OCI-LY7 (cell line): Measurements from ENCODE around the gene MAGI1. TPM values are rescaled to one million over a fixed set of nuclear protein-coding genes. Genes with fewer than 3 reads are reported as not detected.

ENCODE experiments used
- BruUV-seq: library from RNA; stranded (reverse); fragments of 400-500 nt; replicated peaks from 2 replicates; lab custom pipeline; 2021; lab: Mats Ljungman, UMichigan
- CTCF ChIA-PET: fragments of 300-600 bp; sonication (Branson Sonifier 250); formaldehyde crosslinking; loops from one replicate; lab custom pipeline; 2022; ENCODE audit warnings: antibody characterized with exemption; ENCODE audit not compliant: unreplicated experiment; lab: Charles Lee
- POLR2A ChIA-PET: fragments of 300-600 bp; sonication (Branson Sonifier 250); formaldehyde crosslinking; loops from one replicate; lab custom pipeline; 2022; ENCODE audit warnings: antibody characterized with exemption; lab: Charles Lee
- DNase-seq: peaks from one replicate; pipeline ENCODE4 v3.0.0-alpha.2; 2015; ENCODE audit warnings: low spot score
- H2AFZ ChIP-seq: fragments of 200-600 bp; sonication (generic), shearing (Covaris generic); 2 replicates; pipeline ENCODE4 v1.6.1; 2014; ENCODE audit warnings: mild to moderate bottlenecking, antibody characterized with exemption, low read length, moderate library complexity
- H3K27ac ChIP-seq: fragments of 200-600 bp; sonication (generic); 2 replicates; pipeline ENCODE4 v1.5.1; 2014; ENCODE audit warnings: mixed run types, low read depth, mild to moderate bottlenecking, moderate library complexity, low read length, inconsistent platforms; ENCODE audit not compliant: poor library complexity, severe bottlenecking
- H3K36me3 ChIP-seq: fragments of 200-600 bp; sonication (generic); 2 replicates; pipeline ENCODE4 v1.6.1; 2014; ENCODE audit warnings: mild to moderate bottlenecking, antibody characterized with exemption, low read length, moderate library complexity, mixed read lengths; ENCODE audit not compliant: insufficient read depth
- H3K4me1 ChIP-seq: fragments of 200-600 bp; sonication (generic); 2 replicates; pipeline ENCODE4 v1.5.1; 2014; ENCODE audit warnings: mild to moderate bottlenecking, low read length; ENCODE audit not compliant: insufficient read depth, poor library complexity, severe bottlenecking
- H3K4me2 ChIP-seq: fragments of 200-600 bp; sonication (generic); 2 replicates; pipeline ENCODE4 v1.6.1; 2014; ENCODE audit warnings: mild to moderate bottlenecking, low read length
- H3K4me3 ChIP-seq: fragments of 200-600 bp; sonication (generic); 2 replicates; pipeline ENCODE4 v1.5.1; 2014; ENCODE audit warnings: mild to moderate bottlenecking, low read depth, low read length; ENCODE audit not compliant: poor library complexity, severe bottlenecking
- H3K79me2 ChIP-seq: fragments of 200-600 bp; sonication (generic); 2 replicates; pipeline ENCODE4 v1.6.1; 2016; ENCODE audit warnings: low read depth, mild to moderate bottlenecking, low read length, moderate library complexity, mixed read lengths; ENCODE audit not compliant: insufficient read depth
- H3K9me2 ChIP-seq: fragments of 200-600 bp; sonication (generic); 2 replicates; pipeline ENCODE4 v1.6.1; 2016; ENCODE audit warnings: mild to moderate bottlenecking, low read length, mixed read lengths; ENCODE audit not compliant: insufficient read depth
- H3K9me3 ChIP-seq: fragments of 200-600 bp; sonication (generic); 2 replicates; pipeline ENCODE4 v1.6.1; 2014; ENCODE audit warnings: mild to moderate bottlenecking, mixed run types, low read length, mixed read lengths
- H4K20me1 ChIP-seq: fragments of 200-600 bp; sonication (generic); 2 replicates; pipeline ENCODE4 v1.6.1; 2014; ENCODE audit warnings: mild to moderate bottlenecking, antibody characterized with exemption, low read length, moderate library complexity, mixed read lengths; ENCODE audit not compliant: insufficient read depth
- EZH2phosphoT487 ChIP-seq: fragments of 200-600 bp; sonication (generic); IDR thresholded peaks from 2 replicates; pipeline ENCODE4 v1.6.1; 2018; ENCODE audit warnings: low read depth, borderline replicate concordance, mild to moderate bottlenecking, mixed run types, antibody characterized with exemption, low read length, moderate library complexity, mixed read lengths
- intact Hi-C: fragments of 100-400 bp; cut with micrococcal nuclease; formaldehyde crosslinking; loops from one replicate; pipeline ENCODE4 v1.10.0; 2022; ENCODE audit not compliant: unreplicated experiment
- total RNA-seq, 2 experiments: library from RNA; depleted of rRNA in 1 of 2; stranded (reverse); fragments of >200 nt in 1 of 2; shearing (Covaris generic) in 1 of 2; gene quantifications; 2 replicates each; pipeline ENCODE4 v1.2.3, GENCODE V29; 2014 to 2022
- TF ChIP-seq, protein P1 (sequence below): fragments of 200-600 bp; sonication (generic); conservative IDR thresholded peaks from 2 replicates; pipeline ENCODE4 v1.5.1; 2014; ENCODE audit warnings: mild to moderate bottlenecking, antibody characterized with exemption, low read length, moderate library complexity, mixed read lengths

MAGI1 gene
- total RNA-seq, 2 experiments from 2014 or later: 0.63 to 2.5 TPM

DNA sequence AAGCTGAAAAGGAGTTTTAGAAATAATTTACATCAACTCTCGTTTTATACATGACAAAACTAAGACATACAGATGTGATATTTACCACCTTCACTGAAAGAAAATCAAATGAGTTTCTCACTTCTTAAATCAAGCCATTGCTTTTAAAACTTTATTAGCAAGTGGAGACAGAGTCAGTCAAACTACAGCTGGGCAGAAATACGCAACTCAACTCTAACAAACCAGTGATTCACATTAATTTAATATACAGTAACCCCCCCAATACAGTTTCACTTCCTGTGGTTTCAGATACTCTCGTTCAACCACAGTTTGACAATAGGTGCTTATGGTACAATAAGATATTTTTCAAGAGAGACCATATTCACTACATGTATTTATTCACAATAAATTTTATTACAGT lies 477.1 kb downstream of the MAGI1 start:
- DNase-seq: no peak
- Histone ChIP-seq H3K4me2 (no peak overlapping the region), H3K9me2 (no peaks in the 10 kb centered on the region), H4K20me1 (no peaks in the 10 kb centered on the region), H2AFZ (no peak overlapping the region), H3K79me2 (no peaks in the 10 kb centered on the region), H3K36me3 (no peaks in the 10 kb centered on the region), H3K4me3 (no peak overlapping the region), H3K27ac (no peak overlapping the region), H3K9me3 (no peaks in the 10 kb centered on the region), H3K4me1 (no peaks in the 10 kb centered on the region)
- no peak for TF ChIP-seq EZH2phosphoT487
- TF ChIP-seq, protein P1, sequence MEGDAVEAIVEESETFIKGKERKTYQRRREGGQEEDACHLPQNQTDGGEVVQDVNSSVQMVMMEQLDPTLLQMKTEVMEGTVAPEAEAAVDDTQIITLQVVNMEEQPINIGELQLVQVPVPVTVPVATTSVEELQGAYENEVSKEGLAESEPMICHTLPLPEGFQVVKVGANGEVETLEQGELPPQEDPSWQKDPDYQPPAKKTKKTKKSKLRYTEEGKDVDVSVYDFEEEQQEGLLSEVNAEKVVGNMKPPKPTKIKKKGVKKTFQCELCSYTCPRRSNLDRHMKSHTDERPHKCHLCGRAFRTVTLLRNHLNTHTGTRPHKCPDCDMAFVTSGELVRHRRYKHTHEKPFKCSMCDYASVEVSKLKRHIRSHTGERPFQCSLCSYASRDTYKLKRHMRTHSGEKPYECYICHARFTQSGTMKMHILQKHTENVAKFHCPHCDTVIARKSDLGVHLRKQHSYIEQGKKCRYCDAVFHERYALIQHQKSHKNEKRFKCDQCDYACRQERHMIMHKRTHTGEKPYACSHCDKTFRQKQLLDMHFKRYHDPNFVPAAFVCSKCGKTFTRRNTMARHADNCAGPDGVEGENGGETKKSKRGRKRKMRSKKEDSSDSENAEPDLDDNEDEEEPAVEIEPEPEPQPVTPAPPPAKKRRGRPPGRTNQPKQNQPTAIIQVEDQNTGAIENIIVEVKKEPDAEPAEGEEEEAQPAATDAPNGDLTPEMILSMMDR: no peak
- POLR2A ChIA-PET: interaction anchor here (0.9 kb wide), 1 partner anchor 70 kb away, joined by 3 read pairs; no protein-coding TSS in a partner anchor
- no TSS peak for BruUV-seq
- CTCF ChIA-PET: no interaction called here
- intact Hi-C loops: no loop called here

DNA sequence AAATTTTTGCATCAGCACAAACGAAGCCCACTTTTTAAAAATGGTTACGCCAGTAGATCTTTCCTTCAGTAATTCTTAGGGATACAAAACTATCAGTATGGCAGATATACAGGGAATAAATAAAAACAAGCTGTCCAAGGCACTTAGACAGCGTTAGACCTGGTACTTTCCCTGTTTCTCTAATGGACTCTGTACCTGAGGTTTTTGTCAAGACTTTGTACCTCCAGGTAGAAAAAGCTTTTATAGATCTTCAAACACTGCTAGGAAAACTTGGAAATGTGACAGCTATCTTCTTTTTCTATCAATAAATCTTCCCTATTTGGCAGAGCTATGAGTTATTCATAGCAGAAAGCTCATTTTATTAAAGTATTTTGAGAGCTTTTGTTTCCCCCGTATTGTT lies 477.8 kb downstream of the MAGI1 start:
- no peaks in the 10 kb centered on the region for H3K9me2 ChIP-seq
- H3K36me3 ChIP-seq: no peaks in the 10 kb centered on the region
- H2AFZ ChIP-seq: no peak overlapping the region
- no peaks in the 10 kb centered on the region for H4K20me1 ChIP-seq
- no peak overlapping the region for H3K4me2 ChIP-seq
- no peaks in the 10 kb centered on the region for H3K4me1 ChIP-seq
- no peak for DNase-seq
- CTCF ChIA-PET: no interaction called here
- no peaks in the 10 kb centered on the region for H3K9me3 ChIP-seq
- intact Hi-C loops: no loop called here
- no peak overlapping the region for H3K4me3 ChIP-seq
- POLR2A ChIA-PET: interaction anchor here (0.9 kb wide), 1 partner anchor 69 kb away, joined by 3 read pairs; no protein-coding TSS in a partner anchor
- H3K79me2 ChIP-seq: no peaks in the 10 kb centered on the region
- BruUV-seq: no TSS peak
- no peak for TF ChIP-seq EZH2phosphoT487
- TF ChIP-seq, protein P1: no peak
- no peak overlapping the region for H3K27ac ChIP-seq

DNA sequence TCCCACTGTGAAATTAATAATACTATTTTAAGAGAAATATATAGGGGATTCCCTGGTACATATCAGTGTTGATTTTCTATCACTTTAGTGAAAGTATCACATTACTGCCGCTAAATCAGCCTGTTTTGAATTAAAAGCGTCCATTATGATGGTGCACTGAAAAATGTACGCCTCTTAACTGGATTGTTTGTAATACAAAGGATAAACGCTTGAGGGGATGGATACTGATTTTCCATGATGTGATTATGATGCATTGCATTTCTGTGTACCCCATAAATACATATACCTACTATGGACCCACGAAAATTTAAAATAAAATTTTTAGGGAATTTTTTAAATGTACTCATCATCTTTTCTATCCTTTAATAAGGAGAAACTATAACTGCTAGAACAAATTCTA lies 478.6 kb downstream of the MAGI1 start:
- no peaks in the 10 kb centered on the region for H3K79me2 ChIP-seq
- CTCF ChIA-PET: no interaction called here
- no peak overlapping the region for H2AFZ ChIP-seq
- no peaks in the 10 kb centered on the region for H4K20me1 ChIP-seq
- TF ChIP-seq EZH2phosphoT487: no peak
- TF ChIP-seq, protein P1: no peak
- no peaks in the 10 kb centered on the region for H3K4me1 ChIP-seq
- no peaks in the 10 kb centered on the region for H3K9me3 ChIP-seq
- intact Hi-C loops: no loop called here
- H3K4me2 ChIP-seq: no peak overlapping the region
- no peak overlapping the region for H3K27ac ChIP-seq
- POLR2A ChIA-PET: no interaction called here
- no peak overlapping the region for H3K4me3 ChIP-seq
- no peak for DNase-seq
- no peaks in the 10 kb centered on the region for H3K36me3 ChIP-seq
- no TSS peak for BruUV-seq
- H3K9me2 ChIP-seq: no peaks in the 10 kb centered on the region
